Endothelial cell of umbilical vein (primary cell): ENCODE results near the gene DCK. TPM values are rescaled to one million over a fixed set of nuclear protein-coding genes. Genes with fewer than 3 reads are reported as not detected.
"Not testable (repeated sequence)": the region's sequence is repeated elsewhere in the genome, so short reads cannot be mapped to it uniquely, and the experiment has no call there.

Experiments used
- BruUV-seq: library from RNA; stranded (reverse); fragments of 400-500 nt; replicated peaks from 2 replicates; lab custom pipeline; 2021; lab: Mats Ljungman, UMichigan
- CTCF ChIA-PET: fragments of 300-600, 350-600 bp; sonication (Branson Sonifier 250); formaldehyde crosslinking; loops from one replicate; lab custom pipeline; 2021; ENCODE audit warnings: antibody characterized with exemption, inconsistent platforms; lab: Charles Lee
- POLR2A ChIA-PET: fragments of 300-600, 350-600 bp; sonication (Branson Sonifier 250); formaldehyde crosslinking; loops from one replicate; lab custom pipeline; 2021; ENCODE audit warnings: antibody characterized with exemption, inconsistent platforms; lab: Charles Lee
- DNase-seq: peaks from one replicate; pipeline ENCODE4 v3.0.0-alpha.2; 2011; ENCODE audit warnings: low read depth, low spot score
- FAIRE-seq: peaks from 2 replicates; lab custom pipeline; 2011; peaks lifted over from hg19 to GRCh38; lab: Jason Lieb, UNC
- H2AFZ ChIP-seq: 2 replicates; pipeline ENCODE4 v1.6.0; 2012; ENCODE audit warnings: low read depth, low read length, control low read depth, inconsistent platforms
- H3K27ac ChIP-seq: 2 replicates; pipeline ENCODE4 v1.5.1; 2011; ENCODE audit warnings: low read depth, mild to moderate bottlenecking, control low read depth, low read length, moderate library complexity; ENCODE audit not compliant: insufficient read depth
- H3K27me3 ChIP-seq, 2 experiments: 2 replicates each; pipeline versions ENCODE4 v1.6.0 to v1.6.1; 2011; ENCODE audit warnings: low read length in 2 of 2, mixed read lengths in 1 of 2; ENCODE audit not compliant: control insufficient read depth in 2 of 2, insufficient read depth in 2 of 2
- H3K36me3 ChIP-seq, 2 experiments: 2 replicates in 1 of 2; 3 replicates in 1 of 2; pipeline ENCODE4 v1.5.1; 2011; ENCODE audit warnings: low read length in 2 of 2, mild to moderate bottlenecking in 1 of 2, moderate library complexity in 1 of 2; ENCODE audit not compliant: control insufficient read depth in 2 of 2, insufficient read depth in 2 of 2; ENCODE audit errors: extremely low read depth in 1 of 2
- H3K4me1 ChIP-seq: 3 replicates; pipeline ENCODE4 v1.5.1; 2011; ENCODE audit warnings: mild to moderate bottlenecking, low read length; ENCODE audit not compliant: control insufficient read depth, insufficient read depth; ENCODE audit errors: extremely low read depth
- H3K4me2 ChIP-seq: 2 replicates; pipeline ENCODE4 v1.6.1; 2011; ENCODE audit warnings: low read length, control low read depth, mixed read lengths; ENCODE audit not compliant: insufficient read depth
- H3K4me3 ChIP-seq, 3 experiments: fragments of 200-600 bp in 1 of 3; sonication (generic), shearing (Covaris generic) in 1 of 3; replicated peaks in 1 of 3; 2 replicates each; pipeline ENCODE4 v1.5.1; 2011 to 2016; ENCODE audit warnings: control low read depth in 3 of 3, low read length in 3 of 3, mild to moderate bottlenecking in 2 of 3, inconsistent platforms in 1 of 3, low read depth in 1 of 3, moderate library complexity in 1 of 3; ENCODE audit not compliant: insufficient read depth in 1 of 3
- H3K79me2 ChIP-seq: 2 replicates; pipeline ENCODE4 v1.6.0; 2012; ENCODE audit warnings: low read length, inconsistent platforms; ENCODE audit not compliant: control insufficient read depth, insufficient read depth
- H3K9ac ChIP-seq: replicated peaks from 2 replicates; pipeline ENCODE3; 2011; ENCODE audit warnings: low read length, control low read depth; ENCODE audit not compliant: insufficient read depth; ENCODE audit errors: extremely low read depth
- H3K9me1 ChIP-seq: replicated peaks from 3 replicates; pipeline ENCODE4 v1.6.0; 2011; ENCODE audit warnings: mild to moderate bottlenecking, low read length; ENCODE audit not compliant: control insufficient read depth, insufficient read depth; ENCODE audit errors: extremely low read depth
- H3K9me3 ChIP-seq: replicated peaks from 2 replicates; pipeline ENCODE4 v1.5.1; 2012; ENCODE audit warnings: low read length, inconsistent platforms; ENCODE audit not compliant: control insufficient read depth, insufficient read depth
- H4K20me1 ChIP-seq: replicated peaks from 2 replicates; pipeline ENCODE3; 2011; ENCODE audit warnings: mild to moderate bottlenecking, low read length; ENCODE audit not compliant: control insufficient read depth, insufficient read depth; ENCODE audit errors: extremely low read depth
- CTCF ChIP-seq, 2 donors: IDR thresholded peaks; 1 replicate in 1 of 2; 2 replicates in 1 of 2; pipeline ENCODE4 v1.5.1; 2011; ENCODE audit warnings: low read length in 2 of 2, mild to moderate bottlenecking in 2 of 2, moderate library complexity in 2 of 2, control low read depth in 1 of 2, inconsistent platforms in 1 of 2, low read depth in 1 of 2; ENCODE audit not compliant: insufficient read depth in 1 of 2; ENCODE audit errors: extremely low read depth in 1 of 2
- EZH2 ChIP-seq: IDR thresholded peaks from 2 replicates; pipeline ENCODE4 v1.6.1; 2012; ENCODE audit warnings: borderline replicate concordance, low read depth, mild to moderate bottlenecking, moderate library complexity, low read length, inconsistent platforms; ENCODE audit not compliant: severe bottlenecking
- FOS ChIP-seq: IDR thresholded peaks from 2 replicates; pipeline ENCODE4 v1.6.1; 2011; ENCODE audit warnings: mild to moderate bottlenecking, low read length, moderate library complexity, borderline replicate concordance; ENCODE audit not compliant: insufficient read depth
- GATA2 ChIP-seq: IDR thresholded peaks from 2 replicates; pipeline ENCODE4 v1.7.0; 2011; ENCODE audit warnings: low read depth, mild to moderate bottlenecking, moderate library complexity, mixed read lengths, low read length; ENCODE audit not compliant: insufficient read length, insufficient read depth
- JUN ChIP-seq: IDR thresholded peaks from 2 replicates; pipeline ENCODE4 v1.6.1; 2011; ENCODE audit warnings: borderline replicate concordance, low read depth; ENCODE audit not compliant: insufficient read length, insufficient read depth
- MAX ChIP-seq: IDR thresholded peaks from 2 replicates; pipeline ENCODE4 v1.6.1; 2011; ENCODE audit not compliant: insufficient read depth, insufficient read length
- MYC ChIP-seq: IDR thresholded peaks from one replicate; pipeline ENCODE4 v1.6.1; 2011; ENCODE audit warnings: mild to moderate bottlenecking, low read depth, low read length
- POLR2A ChIP-seq: IDR thresholded peaks from 2 replicates; pipeline ENCODE4 v1.6.1; 2012; ENCODE audit warnings: low read depth, mild to moderate bottlenecking, control low read depth, low read length
- POLR2AphosphoS5 ChIP-seq: IDR thresholded peaks from 2 replicates; pipeline ENCODE4 v1.6.1; 2012; ENCODE audit warnings: low read depth, mild to moderate bottlenecking, control low read depth, low read length, moderate library complexity; ENCODE audit not compliant: insufficient read depth
- dilution Hi-C: fragments of 300-500 bp; cut with MboI; formaldehyde crosslinking; loops from one replicate; pipeline ENCODE4 v1.15.0; 2019; ENCODE audit warnings: low sequenced_read_pairs; ENCODE audit not compliant: extremely low pct_ligation_motif_present
- intact Hi-C: fragments of 100-400 bp; cut with micrococcal nuclease; formaldehyde crosslinking; loops from one replicate; pipeline ENCODE4 v1.10.0; 2022
- polyA plus RNA-seq, 4 experiments: library from polyadenylated mRNA; depleted of rRNA in 3 of 4; stranded (reverse) in 3 of 4; unstranded in 1 of 4; fragments of >200 nt; gene quantifications; 2 replicates each; pipeline versions ENCODE4 v1.2.1 to v1.2.3, GENCODE V29; 2011 to 2012; ENCODE audit warnings: missing spikeins in 1 of 4
- total RNA-seq: library from RNA; stranded (reverse); gene quantifications from 2 replicates; pipeline ENCODE4 v1.2.3, GENCODE V29; 2021

Gene DCK
- total and polyA plus RNA-seq, 2 donors (not counting 3 experiments of a cell fraction or from before 2014, with no cell fraction given): 4.8 to 19.9 TPM

GRCh38 chr4:71029504-71029903 lies 36.1 kb downstream of the DCK start:
- CTCF ChIA-PET: no interaction called here
- Histone ChIP-seq H3K79me2 (no peaks in the 10 kb centered on the region), H3K27me3 (no peaks in the 10 kb centered on the region), H3K4me1 (peaks cover 8% of the 10 kb centered on the region), H3K4me2 (no peak overlapping the region), H2AFZ (no peak overlapping the region), H3K9ac (no peak overlapping the region), H3K4me3 (no peak overlapping the region), H3K27ac (no peak overlapping the region), H4K20me1 (no peaks in the 10 kb centered on the region), H3K36me3 (peaks cover 2% of the 10 kb centered on the region in 2 experiments), H3K9me3 (no peaks in the 10 kb centered on the region), H3K9me1 (no peaks in the 10 kb centered on the region)
- BruUV-seq: no TSS peak
- dilution Hi-C loops: no loop called here
- DNase-seq (no peak), FAIRE-seq (no peak)
- intact Hi-C loops: no loop called here
- TF ChIP-seq POLR2AphosphoS5: no peak
- no peak for TF ChIP-seq EZH2
- TF ChIP-seq MAX: no peak
- no peak for TF ChIP-seq MYC
- no peak for TF ChIP-seq GATA2
- no peak for TF ChIP-seq FOS
- no peak for TF ChIP-seq CTCF (IDR thresholded peaks at IDR 0.05; ENCODE audit: extremely low read depth in 1 of 2, insufficient read depth in 1 of 2, low read depth in 1 of 2, low read length in 2 of 2)
- no peak for TF ChIP-seq POLR2A
- TF ChIP-seq JUN: no peak
- POLR2A ChIA-PET: no interaction called here

- H3K4me3 ChIP-seq, H3K79me2 ChIP-seq, intact Hi-C loops, H3K9ac ChIP-seq, H2AFZ ChIP-seq, H3K36me3 ChIP-seq, H3K27ac ChIP-seq, dilution Hi-C loops, H3K9me3 ChIP-seq, H3K4me1 ChIP-seq, H3K27me3 ChIP-seq, FAIRE-seq, BruUV-seq, H3K9me1 ChIP-seq, H4K20me1 ChIP-seq, CTCF ChIA-PET, POLR2A ChIA-PET, H3K4me2 ChIP-seq, DNase-seq: not testable (repeated sequence)
Measured at GRCh38 chr4:71032106-71032505, 38.7 kb downstream of the DCK start.
